Thoracic aorta (tissue), 2 donors: ENCODE data around the gene STK4. TPM values are rescaled to one million over a fixed set of nuclear protein-coding genes. Genes with fewer than 3 reads are reported as not detected.

Source experiments
- ATAC-seq: fragments of 150-250 bp; one replicate; pipeline ENCODE4 v1.8.0; 2017; ENCODE audit warnings: low read depth; ENCODE audit not compliant: insufficient number of reproducible peaks, low FRiP score
- DNase-seq: peaks from one replicate; pipeline ENCODE4 v3.0.0-alpha.2; 2020; ENCODE audit warnings: low spot score
- H3K27ac ChIP-seq, 2 donors: fragments of 200-600 bp; sonication (generic); 1 replicate in 1 of 2; 2 replicates in 1 of 2; pipeline ENCODE4 v1.5.1; 2016; ENCODE audit warnings: mild to moderate bottlenecking in 2 of 2, moderate library complexity in 2 of 2
- H3K27me3 ChIP-seq: fragments of 200-600 bp; sonication (generic); replicated peaks from 2 replicates; pipeline ENCODE4 v1.6.0; 2016; ENCODE audit warnings: mild to moderate bottlenecking; ENCODE audit not compliant: insufficient read depth
- H3K36me3 ChIP-seq: fragments of 200-600 bp; sonication (generic); one replicate; pipeline ENCODE4 v1.5.1; 2016
- H3K4me1 ChIP-seq, 2 donors: fragments of 200-600 bp; sonication (generic); 1 replicate in 1 of 2; 2 replicates in 1 of 2; pipeline versions ENCODE4 v1.5.1 to v1.6.0; 2016; ENCODE audit warnings: low read depth in 2 of 2, mild to moderate bottlenecking in 1 of 2; ENCODE audit not compliant: control insufficient read depth in 1 of 2
- H3K4me3 ChIP-seq: fragments of 200-600 bp; sonication (generic); 2 replicates; pipeline ENCODE4 v1.5.1; 2016; ENCODE audit warnings: mild to moderate bottlenecking
- H3K9me3 ChIP-seq: fragments of 200-600 bp; sonication (generic); 2 replicates; pipeline ENCODE4 v1.5.1; 2016
- CTCF ChIP-seq: fragments of 200-600 bp; sonication (generic); IDR thresholded peaks from one replicate; pipeline ENCODE4 v1.5.1; 2019; ENCODE audit warnings: antibody characterized with exemption
- total RNA-seq, 2 donors: library from RNA; depleted of rRNA; stranded (reverse); fragments of >200 nt; gene quantifications; one replicate each; pipeline versions ENCODE4 v1.1.0 to v1.2.3, GENCODE V29; 2016

STK4 gene
- total RNA-seq, 2 donors from 2014 or later: 30.3 to 47.9 TPM

- Histone ChIP-seq H3K36me3 (no peaks in the 10 kb centered on the region), H3K4me3 (no peak overlapping the region), H3K4me1 (no peaks in the 10 kb centered on the region), H3K27ac (no peak overlapping the region), H3K27me3 (no peaks in the 10 kb centered on the region), H3K9me3 (no peaks in the 10 kb centered on the region)
- no peak for TF ChIP-seq CTCF
- ATAC-seq (no peak), DNase-seq (no peak)
Measured at GRCh38 chr20:45119556-45120266, 153.4 kb downstream of the STK4 start.

GRCh38 chr20:45121388-45121787, 155.1 kb downstream of the STK4 start:
- DNase-seq (no peak), ATAC-seq (no peak)
- Histone ChIP-seq H3K27me3 (no peaks in the 10 kb centered on the region), H3K9me3 (no peaks in the 10 kb centered on the region), H3K36me3 (no peaks in the 10 kb centered on the region), H3K4me1 (no peaks in the 10 kb centered on the region), H3K4me3 (no peak overlapping the region), H3K27ac (no peak overlapping the region)
- no peak for TF ChIP-seq CTCF

GRCh38 chr20:45124365-45124764, 158.1 kb downstream of the STK4 start, which contains the start of gene WFDC12:
TSS of gene WFDC12 (minus strand) at chr20:45124465. CDS start at chr20:45124447, 18 bp downstream.
- H3K27me3 ChIP-seq: no peaks in the 10 kb centered on the region
- DNase-seq: no peak
- H3K4me3 ChIP-seq: no peak within 1 kb of the TSS
- H3K36me3 ChIP-seq: no peaks in the 10 kb centered on the region
- H3K9me3 ChIP-seq: no peaks in the 10 kb centered on the region
- no peak for ATAC-seq
- TF ChIP-seq CTCF: no peak
- H3K4me1 ChIP-seq: no peaks in the 10 kb centered on the region
- H3K27ac ChIP-seq: no peak within 1 kb of the TSS

- ATAC-seq: no peak
- H3K4me3 ChIP-seq: no peak overlapping the region
- no peaks in the 10 kb centered on the region for H3K36me3 ChIP-seq
- no peaks in the 10 kb centered on the region for H3K4me1 ChIP-seq
- TF ChIP-seq CTCF: no peak
- no peak for DNase-seq
- H3K27ac ChIP-seq: no peak overlapping the region
- H3K9me3 ChIP-seq: no peaks in the 10 kb centered on the region
- H3K27me3 ChIP-seq: no peaks in the 10 kb centered on the region
Measured at GRCh38 chr20:45128099-45128498, 161.8 kb downstream of the STK4 start.

Other genes with a start within 250 kb of the STK4 start
- 10 to 100 TPM; 26.3 to 60.0 TPM for gene KCNK15, start 220.6 kb upstream of the STK4 start, total RNA-seq
- 10 to 100 TPM in 1 of 2 donors, 1 to 10 TPM in 1; 2.4 to 13.5 TPM for gene RIMS4, start 156.0 kb upstream of the STK4 start, total RNA-seq
- 100 to 1,000 TPM; 135 to 156 TPM for gene YWHAB, start 80.8 kb upstream of the STK4 start, total RNA-seq
- 10 to 100 TPM; 29.5 to 33.2 TPM for gene PABPC1L, start 56.5 kb upstream of the STK4 start, total RNA-seq
- 10 to 100 TPM; 11.9 to 13.0 TPM for gene TOMM34, start 6.1 kb upstream of the STK4 start, total RNA-seq
- gene KCNS1, start 134.6 kb downstream of the STK4 start, total RNA-seq: not detected
- gene WFDC5, start 148.7 kb downstream of the STK4 start, total RNA-seq: not detected
- gene WFDC12, start 158.0 kb downstream of the STK4 start, total RNA-seq: not detected
- not detected for gene PI3, start 208.4 kb downstream of the STK4 start, total RNA-seq
- not detected for gene SEMG1, start 240.5 kb downstream of the STK4 start, total RNA-seq